ENCODE data around the gene EFCAB13. TPM values are rescaled to one million over a fixed set of nuclear protein-coding genes. Genes with fewer than 3 reads are reported as not detected.

EFCAB13 gene, protein sequence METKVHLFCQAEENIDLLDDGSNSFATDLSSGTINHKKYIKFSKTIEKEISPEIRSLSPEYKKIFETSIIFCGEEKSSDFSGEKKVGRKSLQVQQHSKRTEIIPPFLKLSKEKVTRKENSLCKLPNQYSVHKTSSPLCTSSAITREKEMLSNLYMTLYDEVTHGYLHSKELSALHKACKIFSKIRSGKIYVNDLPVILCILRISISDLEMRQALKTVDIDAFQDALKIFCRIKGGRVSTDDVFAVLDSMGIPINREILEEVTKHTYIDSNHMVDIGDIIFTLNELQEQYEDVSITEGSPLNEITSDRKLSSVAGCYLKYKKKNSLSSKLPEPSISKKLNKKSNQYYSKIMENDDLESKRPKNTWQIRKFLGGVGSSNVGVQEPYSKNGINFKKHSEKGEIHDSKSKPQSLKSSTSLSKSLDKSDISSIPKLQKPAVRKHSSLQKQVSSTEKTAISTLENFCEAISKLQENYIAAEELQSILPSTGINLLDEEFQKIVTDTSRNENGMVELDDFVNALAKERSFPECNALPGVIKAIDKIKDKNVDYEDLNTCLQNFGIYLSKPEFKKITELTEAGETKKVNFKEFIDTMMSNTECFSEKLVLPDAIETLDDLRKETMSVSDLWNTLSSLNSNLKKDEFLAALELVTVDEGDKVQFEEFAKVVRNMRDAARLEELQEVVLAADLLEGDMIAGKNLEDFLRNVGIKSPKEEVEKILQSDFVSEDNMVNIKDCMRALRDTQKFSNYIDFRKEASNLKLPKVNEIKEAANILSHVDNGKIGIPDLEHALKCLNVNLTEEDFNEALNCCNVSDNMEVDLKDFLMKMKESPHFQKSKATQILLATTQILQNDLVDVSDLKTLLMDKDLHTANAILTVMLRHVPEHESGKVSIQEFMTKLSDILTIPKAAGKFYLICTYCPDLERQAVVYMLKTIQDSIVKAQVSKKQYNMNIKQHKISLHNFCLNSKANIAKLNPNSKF
- 5.8 and 11.1 TPM in 2 replicates for total RNA-seq

DNA sequence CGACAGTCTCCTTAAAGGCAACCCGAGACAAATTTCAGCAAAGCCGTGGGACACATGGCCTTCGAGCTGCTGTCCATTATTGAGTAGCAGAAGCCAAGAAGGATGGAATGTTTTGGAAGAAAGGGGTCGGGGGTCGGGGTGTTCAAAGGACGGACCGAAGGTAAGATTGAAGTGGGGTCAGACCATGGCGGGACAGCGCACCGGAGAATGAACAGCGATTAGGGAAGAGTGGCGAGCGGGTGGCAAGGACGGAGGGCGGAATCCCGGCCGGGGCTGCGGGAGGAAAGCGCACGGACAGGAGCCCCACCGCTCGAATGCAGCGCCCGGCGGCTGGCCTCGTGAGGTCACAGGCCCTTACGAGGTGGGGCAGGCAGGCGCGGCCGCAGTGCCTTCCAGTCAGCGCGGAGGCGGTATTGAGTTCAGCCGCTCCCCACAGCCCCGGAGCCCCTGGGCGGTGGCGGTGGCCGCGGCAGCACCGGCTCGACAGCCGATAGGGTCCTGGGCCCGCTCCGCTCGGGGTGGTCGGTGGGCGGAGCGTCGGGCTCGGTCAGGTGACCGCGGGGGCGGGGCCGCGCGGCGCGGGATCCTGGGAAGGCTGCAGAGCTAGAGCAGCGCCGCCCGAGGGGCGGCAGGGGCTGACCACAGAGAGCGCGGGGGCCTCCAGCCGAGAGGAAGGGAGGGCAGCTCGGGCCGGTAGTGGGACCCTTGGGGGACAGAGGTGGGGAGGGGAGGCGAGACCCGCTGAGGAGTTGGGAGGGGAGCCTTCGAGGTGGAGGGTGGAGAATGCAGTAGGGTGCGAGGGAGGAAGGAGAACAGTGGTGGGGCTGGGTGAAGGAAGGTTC is at the start of gene EFCAB13:
TSS of gene EFCAB13 (plus strand) at position 574 of the 842 bp plus-strand sequence. CDS start 4,399 bp downstream, outside the sequence.

Other genes starting within 250 kb of the EFCAB13 start
- 70.2 and 78.7 TPM in 2 replicates for gene CDC27, start 134.7 kb upstream of the EFCAB13 start, total RNA-seq
- not detected in 2 replicates for gene MYL4, start 114.6 kb upstream of the EFCAB13 start, total RNA-seq
- 4.7 and 7.2 TPM in 2 replicates for gene ITGB3, start 70.1 kb upstream of the EFCAB13 start, total RNA-seq
- 154 and 212 TPM in 2 replicates for gene NPEPPS, start 207.2 kb downstream of the EFCAB13 start, total RNA-seq

Data from bronchial smooth muscle cell (primary cell).